ENCODE measurements around the gene SLC49A4.
"Not testable (repeated sequence)": the region's sequence is repeated elsewhere in the genome, so short reads cannot be mapped to it uniquely, and the experiment has no call there.

The SLC49A4 gene, protein sequence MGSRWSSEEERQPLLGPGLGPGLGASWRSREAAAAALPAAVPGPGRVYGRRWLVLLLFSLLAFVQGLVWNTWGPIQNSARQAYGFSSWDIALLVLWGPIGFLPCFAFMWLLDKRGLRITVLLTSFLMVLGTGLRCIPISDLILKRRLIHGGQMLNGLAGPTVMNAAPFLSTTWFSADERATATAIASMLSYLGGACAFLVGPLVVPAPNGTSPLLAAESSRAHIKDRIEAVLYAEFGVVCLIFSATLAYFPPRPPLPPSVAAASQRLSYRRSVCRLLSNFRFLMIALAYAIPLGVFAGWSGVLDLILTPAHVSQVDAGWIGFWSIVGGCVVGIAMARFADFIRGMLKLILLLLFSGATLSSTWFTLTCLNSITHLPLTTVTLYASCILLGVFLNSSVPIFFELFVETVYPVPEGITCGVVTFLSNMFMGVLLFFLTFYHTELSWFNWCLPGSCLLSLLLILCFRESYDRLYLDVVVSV

GRCh38 chr3:122794779-122795673 is at the start of gene SLC49A4:
SLC49A4 (plus strand) TSS chr3:122795069; CDS start chr3:122795193, 124 bp downstream.
- peak; percentile 38 to 61 (median 42) for DNase-seq (ENCODE audit: low read depth in 2 of 3, low spot score in 2 of 3)

- DNase-seq (ENCODE audit: low read depth in 2 of 3, low spot score in 2 of 3): no peak
Observed at GRCh38 chr3:122745369-122746021, 49.4 kb upstream of the SLC49A4 start.

DNA sequence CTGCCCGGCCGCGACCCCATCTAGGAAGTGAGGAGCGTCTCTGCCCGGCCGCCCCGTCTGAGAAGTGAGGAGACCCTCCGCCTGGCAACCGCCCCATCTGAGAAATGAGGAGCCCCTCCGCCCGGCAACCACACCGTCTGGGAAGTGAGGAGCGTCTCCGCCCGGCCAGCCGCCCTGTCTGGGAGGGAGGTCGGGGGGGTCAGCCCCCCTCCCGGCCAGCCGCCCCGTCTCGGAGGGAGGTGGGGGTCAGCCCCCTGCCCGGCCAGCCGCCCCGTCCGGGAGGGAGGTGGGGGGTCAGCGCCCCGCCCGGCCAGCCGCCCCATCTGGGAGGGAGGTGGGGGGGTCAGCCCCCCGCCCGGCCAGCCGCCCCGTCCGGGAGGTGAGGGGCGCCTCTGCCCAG is 47.6 kb upstream of the SLC49A4 start:
- DNase-seq (ENCODE audit: low read depth in 2 of 3, low spot score in 2 of 3): not testable (repeated sequence)

GRCh38 chr3:122748347-122748746 is 46.5 kb upstream of the SLC49A4 start:
- DNase-seq (ENCODE audit: low read depth in 2 of 3, low spot score in 2 of 3): no peak

DNA sequence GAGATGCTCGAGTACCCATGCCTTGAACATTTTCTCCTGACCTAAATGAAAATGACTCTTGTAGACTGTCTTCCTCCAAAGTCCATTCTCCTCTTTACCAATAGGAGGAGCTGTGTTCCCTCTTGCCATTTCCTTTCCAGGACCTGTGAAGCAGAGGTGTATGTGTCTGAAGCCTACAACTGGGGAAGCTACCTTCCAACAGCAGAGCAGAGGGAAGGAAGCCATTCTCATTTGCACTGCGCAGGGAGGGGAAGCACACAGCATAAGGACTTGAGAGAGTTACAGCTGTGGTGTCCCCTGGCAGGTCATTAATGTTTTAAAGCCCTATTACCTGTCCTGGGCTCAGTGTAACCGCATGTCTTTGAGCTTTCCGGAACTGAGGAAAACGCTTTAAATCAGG is 39.9 kb upstream of the SLC49A4 start:
- DNase-seq (ENCODE audit: low read depth in 2 of 3, low spot score in 2 of 3): no peak

- no peak for DNase-seq (ENCODE audit: low read depth in 2 of 3, low spot score in 2 of 3)
Observed at GRCh38 chr3:122755491-122755890, 39.4 kb upstream of the SLC49A4 start.

DNA sequence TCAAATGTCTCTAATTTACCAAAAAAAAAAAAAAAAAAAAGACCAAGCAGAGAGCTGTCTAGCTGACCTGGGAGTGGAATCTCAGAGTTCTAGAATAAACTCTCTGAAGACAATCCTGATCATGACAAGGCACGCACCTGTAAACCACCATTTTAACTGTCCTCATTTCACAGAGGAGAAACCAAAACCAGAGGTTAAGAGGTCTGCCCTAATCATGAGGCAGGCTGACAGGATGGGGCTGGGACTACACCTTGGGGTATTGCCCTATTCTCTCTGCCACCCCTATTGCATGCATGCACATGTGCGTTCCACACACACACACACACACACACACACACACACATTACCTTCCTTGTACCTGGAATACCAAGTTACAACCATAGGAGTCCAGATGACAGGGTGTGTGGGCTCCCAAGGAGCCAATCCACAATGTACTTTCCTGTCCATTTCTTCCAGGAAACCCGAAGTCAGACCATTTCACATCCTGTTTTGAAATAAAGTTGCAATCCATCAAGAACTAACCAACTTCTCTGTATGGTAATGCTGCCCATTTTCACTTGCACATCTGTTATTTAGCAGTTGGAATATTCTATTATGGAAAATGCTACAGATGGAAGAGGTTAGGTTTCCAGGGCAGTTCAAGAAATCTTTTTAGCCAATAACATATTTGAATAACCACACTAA is 35.9 kb upstream of the SLC49A4 start:
- DNase-seq (ENCODE audit: low read depth in 2 of 3, low spot score in 2 of 3): no peak

GRCh38 chr3:122760453-122761271 is 34.2 kb upstream of the SLC49A4 start:
- DNase-seq (ENCODE audit: low read depth in 2 of 3, low spot score in 2 of 3): no peak

DNA sequence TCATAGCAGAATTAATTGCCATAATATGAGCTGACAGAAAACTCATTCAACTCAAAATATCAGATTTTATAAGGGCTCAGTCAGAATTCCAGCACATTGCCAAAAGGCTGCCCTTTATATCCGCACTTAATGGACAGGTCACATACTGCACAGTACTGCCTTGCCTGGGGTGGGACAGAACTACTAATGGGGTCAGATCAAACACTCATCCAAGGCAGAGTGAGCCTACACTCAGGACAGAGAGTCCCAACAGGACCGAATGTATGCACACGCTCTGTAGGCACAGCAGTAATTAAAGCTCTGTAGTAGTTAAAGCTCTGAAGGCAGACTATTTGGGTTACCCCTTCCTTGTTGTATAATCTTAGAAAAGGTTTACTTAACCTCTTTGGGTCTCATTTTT is 28.4 kb upstream of the SLC49A4 start:
- DNase-seq (ENCODE audit: low read depth in 2 of 3, low spot score in 2 of 3): no peak

DNA sequence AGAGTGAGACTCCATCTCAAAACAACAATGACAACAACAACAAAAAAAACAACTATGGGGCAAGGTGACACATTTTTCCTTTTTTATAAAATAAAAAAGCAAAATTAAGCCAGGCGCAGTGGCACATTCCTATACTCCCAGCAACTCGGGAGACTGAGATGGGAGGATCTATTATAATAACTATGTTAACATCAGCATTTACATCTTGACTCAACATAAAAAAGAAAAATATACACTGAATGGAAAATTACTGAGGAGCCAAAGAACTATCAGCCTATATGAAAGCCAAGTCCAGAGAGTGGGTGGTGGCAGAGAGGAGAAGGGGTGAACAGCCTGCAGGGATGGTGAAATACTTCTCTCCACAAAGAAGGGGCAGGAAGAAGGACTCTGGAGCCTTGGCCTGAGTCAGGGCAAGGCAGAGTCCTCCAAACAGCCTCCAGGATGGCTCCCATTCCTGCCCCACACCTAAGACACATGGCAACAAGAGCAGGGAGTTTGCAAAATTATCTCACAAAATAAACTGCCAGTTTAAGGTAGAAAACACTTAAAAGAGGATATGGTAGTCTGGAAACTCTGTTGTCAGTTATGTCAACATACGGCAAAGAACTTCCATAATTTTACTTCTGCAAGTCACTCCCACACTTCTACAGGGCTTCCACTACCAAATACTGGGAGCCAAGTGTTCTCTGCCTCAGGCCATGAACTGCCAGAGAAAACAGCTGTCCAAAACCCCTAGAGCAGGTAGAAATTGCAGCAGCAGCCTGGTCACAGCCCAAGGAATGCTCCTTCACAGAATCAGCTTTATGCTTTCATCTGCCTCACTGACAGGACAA is 27.1 kb upstream of the SLC49A4 start:
- no peak for DNase-seq (ENCODE audit: low read depth in 2 of 3, low spot score in 2 of 3)

GRCh38 chr3:122770521-122771202 is 24.2 kb upstream of the SLC49A4 start:
- no peak for DNase-seq (ENCODE audit: low read depth in 2 of 3, low spot score in 2 of 3)

- no peak for DNase-seq (ENCODE audit: low read depth in 2 of 3, low spot score in 2 of 3)
Observed at GRCh38 chr3:122772827-122773226, 22.0 kb upstream of the SLC49A4 start.

GRCh38 chr3:122773944-122774509 is 20.8 kb upstream of the SLC49A4 start:
- DNase-seq (ENCODE audit: low read depth in 2 of 3, low spot score in 2 of 3): no peak

GRCh38 chr3:122774564-122774963 is 20.3 kb upstream of the SLC49A4 start:
- no peak for DNase-seq (ENCODE audit: low read depth in 2 of 3, low spot score in 2 of 3)

DNA sequence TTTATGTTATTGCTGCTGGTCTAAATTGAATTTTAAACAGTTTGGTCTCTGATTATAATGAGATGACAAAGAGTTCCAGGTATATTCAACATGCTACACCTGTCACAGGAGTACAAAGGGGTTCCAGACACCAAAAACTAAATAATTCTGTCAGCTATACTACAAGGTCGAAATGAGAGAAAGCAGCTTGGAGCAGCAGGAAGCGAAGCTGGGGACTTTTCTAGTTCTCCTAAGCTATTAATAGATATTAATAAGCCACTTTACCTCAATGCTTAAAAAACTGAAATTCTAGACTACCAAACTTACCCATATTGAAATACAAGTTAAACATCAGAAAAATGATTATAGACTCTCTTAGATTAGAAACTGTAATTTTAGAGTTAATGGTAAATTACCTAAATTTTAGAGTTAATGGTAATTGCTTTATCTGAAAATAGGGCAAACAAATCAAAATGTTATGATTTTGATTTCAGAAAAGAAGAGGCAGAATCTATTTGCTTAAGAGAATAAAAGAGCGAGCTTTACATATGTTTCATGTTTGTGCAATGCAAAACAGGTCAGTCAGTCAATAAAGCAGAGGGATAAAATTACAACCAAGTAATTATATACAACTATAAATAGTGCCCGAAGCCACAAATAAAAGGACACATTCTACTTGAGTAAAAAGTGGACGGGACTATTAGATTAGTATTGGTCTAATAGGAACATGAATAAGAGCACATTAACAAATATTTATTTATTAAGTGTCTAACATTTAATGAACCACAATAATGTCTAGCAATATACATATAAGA is 18.0 kb upstream of the SLC49A4 start:
- DNase-seq (ENCODE audit: low read depth in 2 of 3, low spot score in 2 of 3): no peak

GRCh38 chr3:122777563-122777962 is 17.3 kb upstream of the SLC49A4 start:
- DNase-seq (ENCODE audit: low read depth in 2 of 3, low spot score in 2 of 3): no peak

DNA sequence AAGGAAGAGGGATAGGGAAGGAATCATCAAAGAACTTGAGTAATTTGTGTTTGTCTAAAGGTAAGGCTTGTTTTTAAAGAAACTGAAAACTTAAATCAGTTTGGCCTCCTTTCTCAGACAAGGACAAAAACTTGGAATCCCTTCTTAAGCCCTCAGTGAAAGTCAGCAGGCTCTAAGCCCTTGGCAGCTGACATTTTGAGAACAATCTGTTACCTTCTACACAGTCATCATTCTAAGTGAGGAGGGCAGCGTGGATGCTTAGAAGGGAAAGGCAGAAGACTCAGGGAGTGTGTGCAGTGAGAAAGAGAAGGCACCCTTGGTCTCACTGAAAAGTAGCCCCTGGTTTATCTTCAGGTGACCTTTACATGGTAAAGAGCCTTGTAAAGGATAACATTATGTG is 12.1 kb upstream of the SLC49A4 start:
- DNase-seq (ENCODE audit: low read depth in 2 of 3, low spot score in 2 of 3): no peak
